ENCODE data around the gene SLC10A7.

The SLC10A7 gene

DNA sequence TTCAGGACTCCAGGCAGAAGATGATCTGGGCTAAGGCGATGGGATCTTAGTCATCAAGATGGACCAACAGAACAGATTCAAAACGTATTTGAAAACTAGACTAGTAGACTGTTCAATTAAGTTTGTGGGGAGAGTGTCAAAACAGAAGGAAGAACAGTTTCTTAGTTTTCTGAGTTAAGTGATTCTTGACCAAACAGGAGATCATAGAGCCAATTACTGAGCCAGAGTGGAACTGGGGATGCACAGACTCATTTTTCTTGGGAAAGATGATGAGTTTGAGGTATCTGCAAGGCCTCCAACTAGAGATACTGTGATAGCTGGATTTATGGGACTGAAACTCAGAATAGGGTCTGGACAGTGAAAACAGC, 187.9 kb downstream of the SLC10A7 start:
- H3K4me3 ChIP-seq (ENCODE audit: low read length) = no peak overlapping the region
- no peak for DNase-seq (ENCODE audit: low read depth, low spot score)

GRCh38 chr4:146333187-146333894, 188.4 kb downstream of the SLC10A7 start:
- DNase-seq (ENCODE audit: low read depth, low spot score) = peak; percentile 72
- H3K4me3 ChIP-seq (ENCODE audit: low read length) = no peak overlapping the region

GRCh38 chr4:146330392-146330791, 191.3 kb downstream of the SLC10A7 start:
- DNase-seq (ENCODE audit: low read depth, low spot score) = no peak
- no peak overlapping the region for H3K4me3 ChIP-seq (ENCODE audit: low read length)

DNA sequence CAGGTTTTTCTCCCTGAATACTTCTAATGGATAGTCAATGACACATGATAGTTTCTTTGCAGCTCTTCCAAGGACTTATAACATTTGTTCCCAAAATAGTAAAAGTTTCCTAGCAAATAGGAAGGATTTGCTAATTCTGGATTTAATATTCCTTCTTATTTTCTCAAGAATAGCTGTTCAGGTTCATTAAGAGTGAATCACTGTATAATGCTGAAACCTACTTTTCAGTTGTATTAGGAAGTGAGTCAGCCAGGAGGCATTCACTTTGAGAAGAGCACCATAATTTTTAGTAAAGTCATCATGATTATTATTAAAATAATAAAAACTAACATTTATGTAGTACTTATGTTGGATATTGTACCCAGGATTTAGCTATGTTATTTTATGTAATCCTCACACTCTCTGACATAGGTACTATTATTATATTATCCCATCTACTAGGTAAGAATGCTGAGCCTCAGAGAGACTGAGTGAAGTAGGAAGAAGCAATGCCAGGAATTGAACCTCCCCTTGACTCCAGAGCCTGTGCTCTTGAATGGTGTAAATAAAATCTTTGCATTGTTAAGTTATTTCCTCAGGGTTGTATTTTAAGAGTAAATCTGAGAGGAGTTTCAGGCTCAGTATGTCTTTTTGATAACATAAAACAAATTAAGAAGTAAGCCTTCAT, 192.6 kb downstream of the SLC10A7 start:
- no peak for DNase-seq (ENCODE audit: low read depth, low spot score)
- no peak overlapping the region for H3K4me3 ChIP-seq (ENCODE audit: low read length)

DNA sequence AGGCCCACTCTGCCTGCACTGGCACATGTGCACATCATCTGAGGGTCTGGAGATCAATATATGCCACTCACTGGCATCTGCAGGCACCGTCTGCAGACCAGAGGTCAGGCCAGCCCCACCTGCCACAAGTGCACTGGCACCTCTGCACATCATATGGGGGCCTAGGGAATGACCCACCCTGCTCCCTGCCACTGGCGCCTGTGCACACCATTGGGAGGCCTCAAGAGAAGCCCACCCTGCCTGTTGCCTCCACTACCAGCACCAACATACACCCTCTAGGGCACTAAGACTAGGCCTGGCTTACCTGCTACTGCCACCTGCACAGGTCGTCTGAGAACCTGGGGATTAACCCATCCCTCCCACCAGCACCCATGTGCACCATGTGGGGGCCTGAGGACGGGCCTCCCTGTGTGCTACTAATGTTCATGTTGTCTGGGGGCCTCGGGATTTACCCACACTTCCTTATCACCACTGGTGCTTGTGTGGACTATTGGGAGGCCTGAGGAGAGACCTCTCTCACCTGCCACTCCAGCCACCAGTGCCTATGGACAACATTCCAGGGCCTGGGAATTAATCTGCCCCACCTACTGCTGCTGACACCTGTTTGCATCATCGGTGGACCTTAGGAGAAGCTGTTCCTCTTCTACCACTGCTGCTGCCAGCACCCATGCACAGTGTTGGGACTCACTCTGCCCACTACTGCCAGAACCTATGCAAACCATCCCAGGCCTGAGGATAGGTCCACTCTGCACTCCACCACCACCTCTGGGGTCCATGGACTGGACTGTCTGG, 193.7 kb downstream of the SLC10A7 start:
- DNase-seq (ENCODE audit: low read depth, low spot score) = no peak
- H3K4me3 ChIP-seq (ENCODE audit: low read length) = no peak overlapping the region

GRCh38 chr4:146318894-146319293, 202.8 kb downstream of the SLC10A7 start:
- no peak for DNase-seq (ENCODE audit: low read depth, low spot score)
- no peak overlapping the region for H3K4me3 ChIP-seq (ENCODE audit: low read length)

DNA sequence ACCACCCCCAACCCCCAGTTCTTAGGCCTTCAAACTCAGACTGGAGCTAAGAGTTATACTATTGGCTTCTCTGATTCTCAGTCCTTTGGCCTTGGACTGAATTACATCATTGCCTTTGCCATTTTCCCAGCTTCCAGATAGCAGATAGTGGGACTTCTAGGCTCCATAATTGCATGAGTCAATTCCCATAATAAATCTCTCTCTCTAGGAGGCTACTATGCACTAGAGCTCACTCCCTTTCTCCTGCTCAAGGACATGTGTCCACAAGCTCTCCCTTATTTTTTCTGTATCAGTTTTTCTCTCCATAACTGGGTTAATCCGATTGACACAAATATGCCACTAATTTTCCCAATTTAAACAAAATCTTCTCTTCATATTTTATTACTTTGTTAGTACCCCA, 204.0 kb downstream of the SLC10A7 start:
- no peak for DNase-seq (ENCODE audit: low read depth, low spot score)
- no peak overlapping the region for H3K4me3 ChIP-seq (ENCODE audit: low read length)

GRCh38 chr4:146315184-146315583, 206.6 kb downstream of the SLC10A7 start:
- H3K4me3 ChIP-seq (ENCODE audit: low read length) = no peak overlapping the region
- no peak for DNase-seq (ENCODE audit: low read depth, low spot score)

- no peak for DNase-seq (ENCODE audit: low read depth, low spot score)
- no peak overlapping the region for H3K4me3 ChIP-seq (ENCODE audit: low read length)
Measured at GRCh38 chr4:146311238-146311970, 210.3 kb downstream of the SLC10A7 start.

- DNase-seq (ENCODE audit: low read depth, low spot score) = no peak
- no peak overlapping the region for H3K4me3 ChIP-seq (ENCODE audit: low read length)
Measured at GRCh38 chr4:146310319-146311021, 211.3 kb downstream of the SLC10A7 start.

GRCh38 chr4:146308951-146309350, 212.8 kb downstream of the SLC10A7 start:
- H3K4me3 ChIP-seq (ENCODE audit: low read length) = no peak overlapping the region
- no peak for DNase-seq (ENCODE audit: low read depth, low spot score)

DNA sequence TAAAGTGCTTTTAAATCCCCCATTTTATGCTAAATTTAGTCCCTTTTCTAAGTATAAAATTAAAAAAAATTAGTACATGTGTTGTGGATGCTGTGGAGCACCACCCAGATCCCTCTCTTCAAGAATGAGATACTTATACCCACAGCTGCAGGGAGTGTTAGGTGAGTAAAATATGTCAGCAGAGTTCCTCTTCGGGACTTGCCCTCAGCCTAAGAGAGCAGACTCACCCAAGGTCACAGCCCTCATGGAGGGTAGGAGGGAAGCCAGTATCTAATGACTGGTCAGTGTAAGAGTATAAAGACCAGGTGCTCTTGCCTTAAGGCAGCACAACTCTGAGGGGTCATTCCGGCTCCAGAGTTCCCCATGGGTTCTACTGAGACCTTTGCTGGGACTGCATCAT, 218.9 kb downstream of the SLC10A7 start:
- no peak overlapping the region for H3K4me3 ChIP-seq (ENCODE audit: low read length)
- no peak for DNase-seq (ENCODE audit: low read depth, low spot score)

DNA sequence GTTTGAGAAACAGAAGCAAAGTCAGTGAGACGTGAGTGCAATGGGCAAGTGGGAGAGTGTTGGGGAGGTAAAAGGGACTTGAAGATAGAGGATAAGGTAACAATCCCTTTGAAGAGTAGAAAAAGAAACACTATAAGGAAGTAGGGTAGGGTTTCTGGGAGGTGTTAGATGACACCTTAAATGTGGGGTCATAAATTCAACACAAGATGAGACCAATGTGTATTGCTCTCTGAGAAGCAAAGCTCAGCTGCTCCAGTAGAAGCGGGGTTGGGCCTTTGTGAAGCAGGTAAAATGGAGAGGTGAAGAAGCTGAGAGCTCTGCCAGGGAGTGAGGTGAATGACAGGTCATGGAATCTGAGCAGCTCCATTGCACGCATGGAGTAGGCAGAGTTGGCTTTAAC, 222.1 kb downstream of the SLC10A7 start:
- no peak for DNase-seq (ENCODE audit: low read depth, low spot score)

GRCh38 chr4:146294776-146295175, 227.0 kb downstream of the SLC10A7 start:
- no peak overlapping the region for H3K4me3 ChIP-seq (ENCODE audit: low read length)
- no peak for DNase-seq (ENCODE audit: low read depth, low spot score)

More for the DNA sequence above, 222.1 kb downstream of the SLC10A7 start:
- no peak overlapping the region for H3K4me3 ChIP-seq (ENCODE audit: low read length)

DNA sequence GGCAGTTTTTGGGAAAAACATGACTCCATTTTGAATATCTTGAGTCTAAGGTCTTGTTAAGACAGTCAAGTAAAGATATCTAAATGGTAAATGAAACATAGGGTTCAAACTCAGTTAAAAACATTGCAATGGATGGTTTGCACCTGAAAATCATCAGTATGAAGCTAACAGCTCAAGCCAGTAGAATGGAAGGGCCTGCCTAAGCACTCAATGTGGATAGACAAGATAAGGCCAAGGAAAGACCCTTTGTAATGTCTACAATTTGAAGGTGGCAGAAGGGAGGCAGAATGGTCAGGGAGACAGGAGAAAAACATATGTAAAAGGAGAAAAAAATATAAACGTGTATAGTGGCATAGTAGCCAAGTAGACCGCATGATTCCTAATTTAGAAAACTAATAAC, 229.2 kb downstream of the SLC10A7 start:
- no peak for DNase-seq (ENCODE audit: low read depth, low spot score)
- no peak overlapping the region for H3K4me3 ChIP-seq (ENCODE audit: low read length)

DNA sequence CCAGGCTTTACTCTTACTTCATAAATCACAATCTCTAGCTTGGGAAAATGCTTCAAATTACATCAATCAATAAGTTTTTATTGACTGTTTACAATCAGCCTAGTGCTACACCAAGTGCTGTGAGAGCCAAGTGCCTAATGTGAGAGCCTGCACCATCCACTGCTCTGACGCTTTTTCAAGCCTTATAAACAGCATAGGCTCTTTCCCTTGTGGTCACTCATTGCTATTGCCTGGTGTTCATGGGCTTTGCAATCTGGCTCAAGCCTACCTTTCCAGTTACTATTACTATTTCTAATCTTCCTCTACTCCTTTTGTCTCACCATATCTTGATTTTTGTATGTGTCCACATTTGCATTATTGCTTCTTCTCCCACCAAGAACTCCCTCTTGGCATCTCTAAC, 230.4 kb downstream of the SLC10A7 start:
- DNase-seq (ENCODE audit: low read depth, low spot score) = no peak
- H3K4me3 ChIP-seq (ENCODE audit: low read length) = no peak overlapping the region

DNA sequence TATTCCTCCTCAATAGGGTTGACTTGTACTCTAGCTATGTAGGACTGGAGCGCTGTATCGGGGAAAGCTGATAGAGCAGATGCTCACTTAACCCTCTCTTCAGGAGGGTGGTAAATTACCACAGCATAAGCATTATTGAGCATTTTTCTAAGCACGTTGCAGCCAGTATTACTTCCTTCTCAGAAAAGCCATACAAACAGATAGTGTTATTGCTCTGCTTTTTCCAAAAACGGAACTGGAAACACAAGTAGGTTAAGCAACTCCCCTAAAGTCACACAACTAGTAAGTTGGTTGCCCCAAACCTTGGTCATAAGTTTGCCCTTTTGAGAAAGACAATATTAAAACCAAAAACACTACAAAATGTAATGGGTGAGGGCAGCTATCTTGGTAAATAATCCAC, 233.5 kb downstream of the SLC10A7 start:
- H3K4me3 ChIP-seq (ENCODE audit: low read length) = no peak overlapping the region
- DNase-seq (ENCODE audit: low read depth, low spot score) = no peak

- no peak overlapping the region for H3K4me3 ChIP-seq (ENCODE audit: low read length)
- DNase-seq (ENCODE audit: low read depth, low spot score) = no peak
Measured at GRCh38 chr4:146285037-146285436, 236.7 kb downstream of the SLC10A7 start.
